GM12878 (cell line): Measurements from ENCODE around the gene IRGQ. TPM values are rescaled to one million over a fixed set of nuclear protein-coding genes. Genes with fewer than 3 reads are reported as not detected.

Experiments
- CREM ChIP-seq: IDR thresholded peaks from 2 replicates; pipeline ENCODE4 v1.6.1; 2014; ENCODE audit warnings: antibody characterized with exemption, low read depth
- FOXK2 ChIP-seq: fragments of 450-650 bp; IDR thresholded peaks from 2 replicates; pipeline ENCODE4 v1.6.1; 2017; ENCODE audit warnings: mild to moderate bottlenecking, moderate library complexity
- GABPA ChIP-seq: IDR thresholded peaks from 2 replicates; pipeline ENCODE4 v1.6.1; 2014; ENCODE audit warnings: antibody characterized with exemption, low read depth, mild to moderate bottlenecking, inconsistent platforms
- KDM1A ChIP-seq: fragments of 200-600 bp; sonication (generic); IDR thresholded peaks from 2 replicates; pipeline ENCODE4 v1.6.1; 2016; ENCODE audit warnings: borderline replicate concordance
- LARP7 ChIP-seq: fragments of 450-650 bp; IDR thresholded peaks from 2 replicates; pipeline ENCODE4 v1.6.1; 2017; ENCODE audit warnings: mild to moderate bottlenecking
- MYC ChIP-seq: IDR thresholded peaks from 2 replicates; pipeline ENCODE4 v1.6.1; 2011; ENCODE audit warnings: mild to moderate bottlenecking, low read length, moderate library complexity, inconsistent platforms; ENCODE audit not compliant: insufficient read depth, insufficient replicate concordance, insufficient read length, severe bottlenecking
- RFX5 ChIP-seq: IDR thresholded peaks from 2 replicates; pipeline ENCODE4 v1.6.1; 2011; ENCODE audit warnings: low read depth, low read length, improper control_type of control experiment
- SMAD1 ChIP-seq: fragments of 450-650 bp; IDR thresholded peaks from 2 replicates; pipeline ENCODE4 v1.6.1; 2018; ENCODE audit warnings: mild to moderate bottlenecking, low read depth; ENCODE audit not compliant: partially characterized antibody
- polyA plus RNA-seq, 11 experiments: library from polyadenylated mRNA; depleted of rRNA in 4 of 11; unstranded in 6 of 11; stranded (reverse) in 5 of 11; fragments of >200 nt; fragmentation: Nextera tagmentation in 4 of 11; fragmentation: Illumina TruSeq in 1 of 11; extraction: Ambion mirVana in 4 of 11; extraction: Trizol in 1 of 11; gene quantifications; 1 replicate in 1 of 11; 2 replicates in 10 of 11; pipeline versions ENCODE4 v1.2.1 to v1.2.3, GENCODE V29; 2011 to 2016; ENCODE audit warnings: inconsistent platforms in 2 of 11, missing spikeins in 2 of 11, low read depth in 1 of 11
- total RNA-seq, 4 experiments: library from RNA; depleted of rRNA in 3 of 4; stranded (reverse); fragments of >200 nt in 3 of 4; fragmentation: Illumina TruSeq in 1 of 4; extraction: Trizol in 1 of 4; gene quantifications; 2 replicates each; pipeline versions ENCODE4 v1.2.1 to v1.2.3, GENCODE V29; 2013 to 2021
- TF ChIP-seq, protein P1 (sequence below), 3 experiments: IDR thresholded peaks in 2 of 3; conservative IDR thresholded peaks in 1 of 3; 2 replicates each; pipeline ENCODE4 v1.5.1; 2011; ENCODE audit warnings: low read depth in 3 of 3, low read length in 3 of 3, mild to moderate bottlenecking in 3 of 3, control low read depth in 2 of 3, moderate library complexity in 2 of 3, inconsistent platforms in 1 of 3, mixed read lengths in 1 of 3; ENCODE audit not compliant: control insufficient read depth in 2 of 3, insufficient read depth in 1 of 3; ENCODE audit errors: extremely low read depth in 1 of 3
- TF ChIP-seq, protein P2 (sequence below): IDR thresholded peaks from 2 replicates; pipeline ENCODE4 v1.6.1; 2011; ENCODE audit warnings: low read depth, mild to moderate bottlenecking, low read length, moderate library complexity, borderline replicate concordance; ENCODE audit errors: extremely low read depth
- TF ChIP-seq, protein P3 (sequence below): IDR thresholded peaks from 2 replicates; pipeline ENCODE4 v1.6.1; 2012; ENCODE audit warnings: low read depth, low read length, improper control_type of control experiment
- TF ChIP-seq, protein P4 (sequence below): fragments of 450-650 bp; formaldehyde crosslinking; IDR thresholded peaks from 2 replicates; pipeline ENCODE4 v1.4.0; 2020; ENCODE audit warnings: mild to moderate bottlenecking, moderate library complexity
- TF ChIP-seq, protein P5 (sequence below): IDR thresholded peaks from 2 replicates; pipeline ENCODE4 v1.6.1; 2011; ENCODE audit warnings: mild to moderate bottlenecking, low read depth, low read length, moderate library complexity; ENCODE audit not compliant: insufficient replicate concordance
- TF ChIP-seq, protein P6 (sequence below): fragments of 450-650 bp; IDR thresholded peaks from 2 replicates; pipeline ENCODE4 v1.6.1; 2018; ENCODE audit warnings: mild to moderate bottlenecking, low read depth, moderate library complexity; ENCODE audit not compliant: partially characterized antibody
- TF ChIP-seq, protein P7 (sequence below): IDR thresholded peaks from 2 replicates; pipeline ENCODE4 v1.6.1; 2012; ENCODE audit warnings: low read length, inconsistent platforms

IRGQ gene
- total and polyA plus RNA-seq, 10 of the 15 experiments (the other 5 are each of a cell fraction or from before 2014, with no cell fraction given), result 3.3 to 20.8 (median 9.0) TPM

DNA sequence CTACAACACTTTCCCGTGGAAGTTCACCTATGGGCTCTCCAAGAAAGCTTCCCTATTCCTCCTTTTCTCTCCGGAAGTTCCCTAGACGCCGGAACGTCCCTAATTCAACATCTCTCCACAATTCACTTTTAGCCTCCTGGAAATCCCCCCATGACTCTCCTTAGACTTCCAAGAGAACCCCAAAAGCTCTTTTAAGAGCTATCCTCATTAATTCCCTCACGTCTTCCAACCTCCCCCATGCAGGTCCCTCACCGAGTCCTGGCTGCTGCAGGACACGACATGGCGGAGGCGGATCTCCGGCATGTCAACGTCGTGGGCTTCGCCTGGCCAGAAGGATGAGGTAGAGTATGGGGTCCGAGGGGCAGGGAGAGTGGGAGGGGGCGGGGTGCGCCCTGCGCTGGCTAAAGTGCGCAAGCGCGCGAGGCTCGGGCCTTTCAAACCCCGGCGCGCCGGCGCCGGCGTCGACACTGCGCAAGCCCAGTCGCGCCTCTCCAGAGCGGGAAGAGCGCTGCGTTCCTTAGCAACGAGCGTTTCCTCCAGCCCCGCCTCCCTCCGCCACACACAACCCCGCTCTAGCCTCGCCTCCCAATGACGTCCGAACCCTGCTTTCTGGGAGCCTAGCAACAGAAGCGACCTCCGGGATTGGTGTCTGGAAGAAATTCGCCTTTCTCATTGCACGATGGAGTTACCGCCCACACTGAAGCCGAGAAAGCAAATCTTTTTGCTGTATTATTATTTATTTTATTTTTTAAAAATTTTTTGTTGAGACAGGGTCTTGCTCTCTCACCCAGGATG is 20.6 kb downstream of the IRGQ start, which contains the start of the genes PINLYP and XRCC1 (continued):
- TF ChIP-seq, protein P1, sequence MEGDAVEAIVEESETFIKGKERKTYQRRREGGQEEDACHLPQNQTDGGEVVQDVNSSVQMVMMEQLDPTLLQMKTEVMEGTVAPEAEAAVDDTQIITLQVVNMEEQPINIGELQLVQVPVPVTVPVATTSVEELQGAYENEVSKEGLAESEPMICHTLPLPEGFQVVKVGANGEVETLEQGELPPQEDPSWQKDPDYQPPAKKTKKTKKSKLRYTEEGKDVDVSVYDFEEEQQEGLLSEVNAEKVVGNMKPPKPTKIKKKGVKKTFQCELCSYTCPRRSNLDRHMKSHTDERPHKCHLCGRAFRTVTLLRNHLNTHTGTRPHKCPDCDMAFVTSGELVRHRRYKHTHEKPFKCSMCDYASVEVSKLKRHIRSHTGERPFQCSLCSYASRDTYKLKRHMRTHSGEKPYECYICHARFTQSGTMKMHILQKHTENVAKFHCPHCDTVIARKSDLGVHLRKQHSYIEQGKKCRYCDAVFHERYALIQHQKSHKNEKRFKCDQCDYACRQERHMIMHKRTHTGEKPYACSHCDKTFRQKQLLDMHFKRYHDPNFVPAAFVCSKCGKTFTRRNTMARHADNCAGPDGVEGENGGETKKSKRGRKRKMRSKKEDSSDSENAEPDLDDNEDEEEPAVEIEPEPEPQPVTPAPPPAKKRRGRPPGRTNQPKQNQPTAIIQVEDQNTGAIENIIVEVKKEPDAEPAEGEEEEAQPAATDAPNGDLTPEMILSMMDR (IDR thresholded peaks at IDR 0.05 in 2 of 3, conservative IDR thresholded peaks at IDR 0.05 in 1 of 3; ENCODE audit: control insufficient read depth in 2 of 3, extremely low read depth in 1 of 3, insufficient read depth in 1 of 3, low read depth in 3 of 3, low read length in 3 of 3), result no peak
- TF ChIP-seq, protein P2, sequence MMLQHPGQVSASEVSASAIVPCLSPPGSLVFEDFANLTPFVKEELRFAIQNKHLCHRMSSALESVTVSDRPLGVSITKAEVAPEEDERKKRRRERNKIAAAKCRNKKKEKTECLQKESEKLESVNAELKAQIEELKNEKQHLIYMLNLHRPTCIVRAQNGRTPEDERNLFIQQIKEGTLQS, result peak; percentile 36; the same call in 1 of the 2 replicates
- TF ChIP-seq, protein P3, sequence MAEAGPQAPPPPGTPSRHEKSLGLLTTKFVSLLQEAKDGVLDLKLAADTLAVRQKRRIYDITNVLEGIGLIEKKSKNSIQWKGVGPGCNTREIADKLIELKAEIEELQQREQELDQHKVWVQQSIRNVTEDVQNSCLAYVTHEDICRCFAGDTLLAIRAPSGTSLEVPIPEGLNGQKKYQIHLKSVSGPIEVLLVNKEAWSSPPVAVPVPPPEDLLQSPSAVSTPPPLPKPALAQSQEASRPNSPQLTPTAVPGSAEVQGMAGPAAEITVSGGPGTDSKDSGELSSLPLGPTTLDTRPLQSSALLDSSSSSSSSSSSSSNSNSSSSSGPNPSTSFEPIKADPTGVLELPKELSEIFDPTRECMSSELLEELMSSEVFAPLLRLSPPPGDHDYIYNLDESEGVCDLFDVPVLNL, result peak; percentile 85
- TF ChIP-seq GABPA (no peak), FOXK2 (no peak), MYC (no peak), CREM (peak; percentile 94), RFX5 (peak; percentile 98), KDM1A (no peak), SMAD1 (no peak), LARP7 (0 out of 2 replicates have a peak, but pooled peaks have one; percentile 16)
- TF ChIP-seq, protein P4, sequence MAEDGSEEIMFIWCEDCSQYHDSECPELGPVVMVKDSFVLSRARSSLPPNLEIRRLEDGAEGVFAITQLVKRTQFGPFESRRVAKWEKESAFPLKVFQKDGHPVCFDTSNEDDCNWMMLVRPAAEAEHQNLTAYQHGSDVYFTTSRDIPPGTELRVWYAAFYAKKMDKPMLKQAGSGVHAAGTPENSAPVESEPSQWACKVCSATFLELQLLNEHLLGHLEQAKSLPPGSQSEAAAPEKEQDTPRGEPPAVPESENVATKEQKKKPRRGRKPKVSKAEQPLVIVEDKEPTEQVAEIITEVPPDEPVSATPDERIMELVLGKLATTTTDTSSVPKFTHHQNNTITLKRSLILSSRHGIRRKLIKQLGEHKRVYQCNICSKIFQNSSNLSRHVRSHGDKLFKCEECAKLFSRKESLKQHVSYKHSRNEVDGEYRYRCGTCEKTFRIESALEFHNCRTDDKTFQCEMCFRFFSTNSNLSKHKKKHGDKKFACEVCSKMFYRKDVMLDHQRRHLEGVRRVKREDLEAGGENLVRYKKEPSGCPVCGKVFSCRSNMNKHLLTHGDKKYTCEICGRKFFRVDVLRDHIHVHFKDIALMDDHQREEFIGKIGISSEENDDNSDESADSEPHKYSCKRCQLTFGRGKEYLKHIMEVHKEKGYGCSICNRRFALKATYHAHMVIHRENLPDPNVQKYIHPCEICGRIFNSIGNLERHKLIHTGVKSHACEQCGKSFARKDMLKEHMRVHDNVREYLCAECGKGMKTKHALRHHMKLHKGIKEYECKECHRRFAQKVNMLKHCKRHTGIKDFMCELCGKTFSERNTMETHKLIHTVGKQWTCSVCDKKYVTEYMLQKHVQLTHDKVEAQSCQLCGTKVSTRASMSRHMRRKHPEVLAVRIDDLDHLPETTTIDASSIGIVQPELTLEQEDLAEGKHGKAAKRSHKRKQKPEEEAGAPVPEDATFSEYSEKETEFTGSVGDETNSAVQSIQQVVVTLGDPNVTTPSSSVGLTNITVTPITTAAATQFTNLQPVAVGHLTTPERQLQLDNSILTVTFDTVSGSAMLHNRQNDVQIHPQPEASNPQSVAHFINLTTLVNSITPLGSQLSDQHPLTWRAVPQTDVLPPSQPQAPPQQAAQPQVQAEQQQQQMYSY (CRISPR knock-in tag), result no peak
- TF ChIP-seq, protein P5, sequence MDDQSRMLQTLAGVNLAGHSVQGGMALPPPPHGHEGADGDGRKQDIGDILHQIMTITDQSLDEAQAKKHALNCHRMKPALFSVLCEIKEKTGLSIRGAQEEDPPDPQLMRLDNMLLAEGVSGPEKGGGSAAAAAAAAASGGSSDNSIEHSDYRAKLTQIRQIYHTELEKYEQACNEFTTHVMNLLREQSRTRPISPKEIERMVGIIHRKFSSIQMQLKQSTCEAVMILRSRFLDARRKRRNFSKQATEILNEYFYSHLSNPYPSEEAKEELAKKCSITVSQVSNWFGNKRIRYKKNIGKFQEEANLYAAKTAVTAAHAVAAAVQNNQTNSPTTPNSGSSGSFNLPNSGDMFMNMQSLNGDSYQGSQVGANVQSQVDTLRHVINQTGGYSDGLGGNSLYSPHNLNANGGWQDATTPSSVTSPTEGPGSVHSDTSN, result no peak
- TF ChIP-seq, protein P6, sequence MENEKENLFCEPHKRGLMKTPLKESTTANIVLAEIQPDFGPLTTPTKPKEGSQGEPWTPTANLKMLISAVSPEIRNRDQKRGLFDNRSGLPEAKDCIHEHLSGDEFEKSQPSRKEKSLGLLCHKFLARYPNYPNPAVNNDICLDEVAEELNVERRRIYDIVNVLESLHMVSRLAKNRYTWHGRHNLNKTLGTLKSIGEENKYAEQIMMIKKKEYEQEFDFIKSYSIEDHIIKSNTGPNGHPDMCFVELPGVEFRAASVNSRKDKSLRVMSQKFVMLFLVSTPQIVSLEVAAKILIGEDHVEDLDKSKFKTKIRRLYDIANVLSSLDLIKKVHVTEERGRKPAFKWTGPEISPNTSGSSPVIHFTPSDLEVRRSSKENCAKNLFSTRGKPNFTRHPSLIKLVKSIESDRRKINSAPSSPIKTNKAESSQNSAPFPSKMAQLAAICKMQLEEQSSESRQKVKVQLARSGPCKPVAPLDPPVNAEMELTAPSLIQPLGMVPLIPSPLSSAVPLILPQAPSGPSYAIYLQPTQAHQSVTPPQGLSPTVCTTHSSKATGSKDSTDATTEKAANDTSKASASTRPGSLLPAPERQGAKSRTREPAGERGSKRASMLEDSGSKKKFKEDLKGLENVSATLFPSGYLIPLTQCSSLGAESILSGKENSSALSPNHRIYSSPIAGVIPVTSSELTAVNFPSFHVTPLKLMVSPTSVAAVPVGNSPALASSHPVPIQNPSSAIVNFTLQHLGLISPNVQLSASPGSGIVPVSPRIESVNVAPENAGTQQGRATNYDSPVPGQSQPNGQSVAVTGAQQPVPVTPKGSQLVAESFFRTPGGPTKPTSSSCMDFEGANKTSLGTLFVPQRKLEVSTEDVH, result no peak
- TF ChIP-seq, protein P7, sequence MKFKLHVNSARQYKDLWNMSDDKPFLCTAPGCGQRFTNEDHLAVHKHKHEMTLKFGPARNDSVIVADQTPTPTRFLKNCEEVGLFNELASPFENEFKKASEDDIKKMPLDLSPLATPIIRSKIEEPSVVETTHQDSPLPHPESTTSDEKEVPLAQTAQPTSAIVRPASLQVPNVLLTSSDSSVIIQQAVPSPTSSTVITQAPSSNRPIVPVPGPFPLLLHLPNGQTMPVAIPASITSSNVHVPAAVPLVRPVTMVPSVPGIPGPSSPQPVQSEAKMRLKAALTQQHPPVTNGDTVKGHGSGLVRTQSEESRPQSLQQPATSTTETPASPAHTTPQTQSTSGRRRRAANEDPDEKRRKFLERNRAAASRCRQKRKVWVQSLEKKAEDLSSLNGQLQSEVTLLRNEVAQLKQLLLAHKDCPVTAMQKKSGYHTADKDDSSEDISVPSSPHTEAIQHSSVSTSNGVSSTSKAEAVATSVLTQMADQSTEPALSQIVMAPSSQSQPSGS, result no peak
